ENCODE measurements around the gene CEMIP.

The CEMIP gene

DNA sequence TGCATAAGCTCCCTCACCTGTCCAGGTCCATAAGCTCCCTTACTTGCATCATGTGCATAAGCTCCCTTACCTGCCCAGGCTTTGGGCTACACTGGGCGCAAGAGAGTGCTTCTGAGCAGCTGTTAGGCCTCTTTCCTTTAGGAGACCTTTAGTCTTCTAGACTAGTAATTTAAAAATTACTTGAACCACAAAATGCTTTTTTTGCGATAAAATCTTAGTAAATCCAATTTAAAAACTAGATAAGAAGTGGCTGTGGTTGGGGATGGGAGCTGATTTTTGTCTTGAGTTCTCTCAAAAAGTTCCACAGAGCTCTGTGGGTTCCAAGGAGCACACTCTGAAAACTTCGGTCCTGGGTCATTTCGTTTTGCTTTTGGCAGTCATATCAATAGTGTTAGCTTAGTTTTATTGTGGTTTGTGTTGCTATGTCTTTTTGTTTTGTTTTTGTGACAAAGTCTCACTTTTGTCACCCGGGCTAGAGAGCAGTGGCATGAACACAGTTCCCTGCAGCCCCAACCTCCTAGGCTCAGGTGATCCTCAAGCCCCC is 6.7 kb downstream of the CEMIP start:
- DNase-seq (ENCODE audit: low read depth in 2 of 2, low spot score in 1 of 2) = no peak

DNA sequence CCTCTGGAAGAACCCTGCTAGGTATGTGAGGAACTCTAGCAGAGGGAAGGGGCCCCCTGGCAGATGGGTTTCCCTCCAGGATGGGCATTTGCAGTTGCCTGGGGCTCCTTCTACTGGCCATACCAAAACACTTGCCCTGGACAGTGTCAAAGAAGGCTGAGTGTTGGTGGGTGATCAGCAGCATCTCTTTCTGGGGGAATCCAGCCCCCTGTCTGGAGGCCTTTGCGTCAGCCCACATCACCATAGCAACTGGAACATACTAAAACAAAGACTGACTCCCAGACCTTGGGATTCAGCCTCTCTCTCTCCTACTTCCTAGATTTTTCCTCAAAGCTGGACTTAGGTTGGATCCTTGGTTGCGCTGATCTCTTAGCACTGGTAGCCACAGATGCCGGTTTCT is 8.1 kb downstream of the CEMIP start:
- no peak for DNase-seq (ENCODE audit: low read depth in 2 of 2, low spot score in 1 of 2)

DNA sequence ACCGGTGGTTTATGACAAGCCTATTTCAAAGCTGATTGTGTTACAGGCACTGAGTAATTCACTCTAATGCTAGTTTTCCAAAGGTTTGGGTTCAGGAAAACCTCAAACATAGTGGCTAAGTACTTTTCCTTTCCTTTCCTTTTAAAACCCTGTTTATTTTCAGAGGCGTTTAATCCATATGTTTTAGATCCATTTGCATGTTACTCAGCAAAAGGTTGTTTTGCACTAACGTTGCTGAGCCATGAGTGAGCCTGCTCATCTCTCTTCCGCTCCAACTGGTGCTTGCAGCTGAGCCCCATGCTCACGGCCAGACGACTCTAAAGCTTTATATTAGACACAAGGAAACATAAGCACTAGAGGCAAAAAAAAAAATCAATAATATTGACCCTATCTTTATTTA is 9.4 kb downstream of the CEMIP start:
- no peak for DNase-seq (ENCODE audit: low read depth in 2 of 2, low spot score in 1 of 2)

DNA sequence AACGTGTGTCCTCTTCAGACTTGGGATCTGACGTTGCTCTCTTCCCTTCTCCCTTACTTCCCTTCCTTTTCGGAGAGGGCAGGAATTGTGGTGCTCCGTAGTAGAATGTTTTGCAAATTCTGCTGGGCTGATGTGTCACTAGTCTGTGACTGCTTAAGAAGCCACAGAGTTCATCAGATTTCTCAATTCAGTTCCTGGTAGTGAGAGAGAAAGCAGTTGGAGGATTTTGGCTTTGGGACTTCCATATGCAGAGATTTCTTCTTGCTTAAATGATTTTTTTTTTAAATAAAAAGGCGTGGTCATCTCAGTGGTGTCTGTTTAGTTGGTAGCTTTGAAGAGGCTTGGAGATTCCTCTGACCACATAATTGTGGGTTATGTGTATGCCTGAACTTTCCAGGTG is 10.1 kb downstream of the CEMIP start:
- DNase-seq (ENCODE audit: low read depth in 2 of 2, low spot score in 1 of 2) = no peak

DNA sequence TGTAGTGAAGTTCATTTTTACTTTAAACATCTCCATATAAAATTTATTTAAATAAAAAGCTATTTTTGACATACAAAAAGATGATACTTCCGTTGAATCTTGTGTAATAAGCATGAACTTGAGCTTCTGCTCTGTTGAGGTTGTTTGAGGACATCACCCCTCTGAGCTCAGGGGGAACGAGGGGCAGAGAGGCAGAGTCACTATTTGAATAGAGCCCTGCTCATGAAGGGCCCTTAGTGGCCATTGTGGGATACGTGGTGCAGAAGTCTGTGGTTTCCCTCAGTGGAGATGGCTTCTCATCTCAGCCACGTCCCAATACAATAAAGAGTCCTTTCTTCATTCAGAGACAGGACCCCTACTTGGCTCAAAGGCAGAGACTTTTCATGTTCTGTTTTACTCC is 10.6 kb downstream of the CEMIP start:
- no peak for DNase-seq (ENCODE audit: low read depth in 2 of 2, low spot score in 1 of 2)

DNA sequence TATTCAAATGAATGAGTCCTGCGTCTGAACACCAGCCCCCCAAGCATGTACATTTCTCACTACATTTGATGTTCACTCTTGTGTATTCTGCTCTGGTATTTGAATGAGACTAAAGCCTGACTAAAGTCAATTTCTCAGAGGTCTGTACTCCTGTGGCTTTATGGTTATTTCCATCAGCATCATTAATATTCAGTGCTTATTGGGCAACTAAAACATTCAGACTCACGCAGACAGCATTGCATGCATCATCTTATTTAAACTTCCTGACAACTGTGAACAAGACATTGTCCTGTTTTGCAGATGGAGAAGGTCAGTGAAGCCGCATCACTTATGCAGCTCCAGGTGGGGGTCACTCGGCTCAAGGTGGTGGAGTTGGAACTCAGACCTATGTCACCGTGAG is 11.1 kb downstream of the CEMIP start:
- no peak for DNase-seq (ENCODE audit: low read depth in 2 of 2, low spot score in 1 of 2)

DNA sequence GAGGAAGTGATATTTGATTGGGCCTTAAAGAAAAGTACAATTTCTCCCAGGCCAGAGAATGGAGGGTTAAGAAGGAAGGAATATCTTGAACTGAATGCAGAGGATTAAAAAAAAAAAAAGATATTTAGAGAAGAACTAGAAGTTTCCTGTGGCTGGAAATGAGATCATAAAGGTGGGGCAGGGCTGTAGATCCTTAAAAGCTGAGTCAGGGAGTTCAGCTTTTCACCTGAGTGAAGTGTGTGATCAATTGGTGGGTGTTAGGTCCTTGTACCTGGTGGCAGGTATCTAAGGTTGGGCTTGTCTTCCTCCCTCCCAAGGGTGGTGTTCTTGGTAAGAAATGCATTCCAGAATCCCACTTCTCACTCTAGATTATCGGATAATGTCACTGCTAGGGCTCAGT is 11.8 kb downstream of the CEMIP start:
- DNase-seq (ENCODE audit: low read depth in 2 of 2, low spot score in 1 of 2) = no peak

DNA sequence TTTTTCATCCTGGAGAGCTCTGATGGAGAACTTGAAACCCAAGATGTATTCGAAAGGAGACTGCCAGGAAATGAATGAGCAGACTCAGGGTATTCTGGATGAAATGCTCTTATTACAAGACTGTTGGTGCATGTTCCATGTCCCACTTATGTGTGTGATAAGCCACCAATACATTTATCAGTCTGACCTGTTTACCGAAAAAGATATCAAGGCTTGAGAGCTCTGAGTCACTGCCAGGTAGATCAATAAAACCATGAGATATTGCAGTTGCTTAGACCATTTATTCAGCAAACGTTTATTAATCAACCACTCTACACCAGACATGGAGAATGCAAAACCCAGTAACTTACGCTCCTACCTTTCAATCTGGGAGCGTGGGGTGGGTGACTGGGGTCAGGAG is 17.2 kb downstream of the CEMIP start:
- DNase-seq (ENCODE audit: low read depth in 2 of 2, low spot score in 1 of 2) = no peak

DNA sequence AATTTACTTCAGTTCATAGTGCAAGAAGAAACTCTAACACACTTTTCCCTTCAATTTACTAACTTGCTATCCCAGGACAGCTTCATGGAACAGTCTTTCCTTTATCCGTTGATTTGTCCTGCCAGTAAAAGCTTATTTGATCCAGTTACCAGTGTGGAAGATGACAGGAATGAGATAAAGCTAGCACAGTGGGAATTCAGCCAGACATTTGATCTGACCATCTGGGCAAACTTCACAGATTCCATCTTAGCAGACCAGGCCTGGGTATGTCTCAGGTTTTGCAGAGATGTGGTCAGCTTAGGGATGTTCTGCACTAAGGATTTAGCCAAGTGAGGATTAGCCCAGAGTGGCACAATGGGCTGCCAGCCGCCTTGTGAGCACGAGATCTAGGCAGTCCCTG is 19.7 kb downstream of the CEMIP start:
- DNase-seq (ENCODE audit: low read depth in 2 of 2, low spot score in 1 of 2) = no peak

DNA sequence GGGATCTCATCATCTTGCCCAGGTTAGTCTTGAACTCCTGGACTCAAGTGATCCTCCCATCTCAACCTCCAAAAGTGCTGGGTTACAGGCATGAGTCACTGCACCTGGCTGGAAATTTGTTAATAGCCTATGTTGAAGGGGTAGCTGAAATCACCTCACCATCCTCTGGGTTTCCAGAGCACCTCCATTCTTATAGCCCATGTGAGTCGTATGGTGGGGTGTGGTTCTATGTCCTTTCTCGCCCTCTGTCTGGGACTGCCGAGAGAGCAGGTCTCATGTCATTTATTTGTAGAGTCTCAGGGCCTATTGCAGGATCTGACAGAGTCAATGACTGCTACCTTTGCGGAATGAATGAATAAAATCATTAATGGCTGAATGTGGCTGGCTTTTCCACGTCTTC is 20.9 kb downstream of the CEMIP start:
- no peak for DNase-seq (ENCODE audit: low read depth in 2 of 2, low spot score in 1 of 2)

DNA sequence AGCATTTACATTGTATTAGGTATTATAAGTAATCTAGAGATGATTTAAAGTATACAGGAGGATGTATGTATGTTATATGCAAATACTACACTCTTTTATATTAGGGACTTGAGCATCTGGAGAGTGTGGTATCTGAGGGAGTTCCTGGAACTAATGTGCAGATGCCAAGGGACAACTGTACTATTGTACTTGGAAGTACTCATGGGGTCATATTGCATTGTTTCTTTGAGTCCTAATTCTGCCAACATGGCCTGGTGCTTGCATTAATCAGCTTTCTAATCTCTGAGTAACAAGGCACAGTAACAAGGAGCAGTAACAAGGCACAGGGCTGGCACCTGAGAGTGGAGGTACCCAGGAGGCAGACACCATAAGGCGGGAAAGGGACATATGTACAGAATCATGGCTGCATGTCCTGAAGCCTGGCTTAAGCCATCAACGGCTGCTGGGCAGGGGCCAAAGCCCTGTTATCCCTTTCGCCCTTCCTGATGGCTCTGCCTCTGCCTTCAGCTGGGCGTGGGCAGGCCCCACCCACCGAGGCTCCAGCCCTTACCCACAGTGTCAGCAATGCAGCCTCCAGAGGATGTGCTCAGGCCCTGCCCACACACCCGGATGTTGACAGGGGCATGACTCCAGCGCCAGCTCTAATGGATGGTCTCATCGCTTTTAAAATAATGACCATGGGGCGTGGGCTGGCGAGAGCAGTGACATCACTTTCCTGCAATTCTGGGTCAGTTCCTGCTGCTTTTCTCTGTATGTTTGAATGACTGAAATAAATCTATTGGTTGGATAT is 22.9 kb downstream of the CEMIP start:
- DNase-seq (ENCODE audit: low read depth in 2 of 2, low spot score in 1 of 2) = no peak

DNA sequence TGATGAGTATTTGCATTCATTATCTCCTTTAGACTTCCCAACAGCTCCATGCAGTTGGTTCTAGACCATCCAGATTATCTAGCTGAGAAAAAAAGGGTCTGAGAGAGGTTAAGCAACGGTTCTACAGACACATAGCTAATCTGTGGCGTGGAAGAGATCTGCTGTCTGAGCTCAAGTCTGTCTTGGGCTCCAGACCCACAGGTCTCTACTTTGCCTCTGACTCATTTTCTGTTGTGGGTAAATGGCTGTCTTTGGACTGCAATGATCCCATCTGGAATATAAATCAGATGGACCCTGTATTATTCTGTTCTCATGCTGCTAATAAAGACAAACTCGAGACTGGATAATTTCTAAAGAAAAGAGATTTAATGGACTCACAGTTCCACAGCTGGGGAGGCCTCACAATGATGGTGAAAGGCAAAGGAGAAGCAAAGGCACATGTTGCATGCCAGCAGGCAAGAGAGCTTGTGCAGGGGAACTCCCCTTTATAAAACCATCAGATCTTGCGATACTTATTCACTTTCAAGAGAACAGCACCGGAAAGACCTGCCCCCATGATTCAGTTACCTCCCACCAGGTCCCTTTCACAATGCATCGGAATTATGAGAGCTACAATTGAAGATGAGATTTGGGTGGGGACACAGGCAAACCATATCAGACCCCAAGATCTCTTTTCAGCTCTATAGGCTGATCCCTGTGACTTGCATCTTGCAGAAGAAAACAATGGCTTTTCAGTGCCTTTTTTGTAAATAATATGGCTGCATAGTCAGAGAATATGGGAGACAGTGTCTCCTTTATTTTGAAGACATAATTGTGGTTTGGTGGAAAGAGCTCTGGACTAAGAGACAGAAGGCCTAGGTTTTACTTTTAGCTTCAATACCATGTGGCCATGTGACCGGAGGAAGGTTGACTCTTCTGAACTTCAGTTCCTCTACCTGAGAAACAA is 24.7 kb downstream of the CEMIP start:
- DNase-seq (ENCODE audit: low read depth in 2 of 2, low spot score in 1 of 2) = no peak

DNA sequence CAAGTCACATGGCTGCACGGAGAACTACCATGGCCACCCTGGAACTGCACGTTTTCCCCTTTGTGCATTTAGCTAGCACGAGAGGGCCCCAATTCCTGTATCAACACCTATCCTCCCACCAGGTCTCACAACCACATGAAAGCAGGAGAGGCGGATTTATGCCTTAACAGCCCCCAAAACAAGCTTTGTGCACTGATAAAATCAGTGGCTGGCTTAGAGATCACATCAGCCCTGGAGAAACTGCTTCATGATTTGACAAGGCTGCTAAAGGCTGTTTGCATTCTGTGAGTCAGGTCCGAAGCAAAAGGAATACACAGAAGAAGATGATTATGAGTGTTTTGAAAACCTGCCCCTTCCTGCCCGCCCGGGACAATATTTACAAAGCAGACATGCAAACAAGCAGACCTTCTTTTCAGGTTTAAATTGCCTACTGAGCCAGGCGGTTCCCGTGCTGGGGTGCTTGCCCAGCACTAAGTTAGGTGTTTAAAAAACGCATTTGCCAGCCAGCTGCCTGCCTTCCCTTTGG is 25.9 kb downstream of the CEMIP start:
- no peak for DNase-seq (ENCODE audit: low read depth in 2 of 2, low spot score in 1 of 2)

DNA sequence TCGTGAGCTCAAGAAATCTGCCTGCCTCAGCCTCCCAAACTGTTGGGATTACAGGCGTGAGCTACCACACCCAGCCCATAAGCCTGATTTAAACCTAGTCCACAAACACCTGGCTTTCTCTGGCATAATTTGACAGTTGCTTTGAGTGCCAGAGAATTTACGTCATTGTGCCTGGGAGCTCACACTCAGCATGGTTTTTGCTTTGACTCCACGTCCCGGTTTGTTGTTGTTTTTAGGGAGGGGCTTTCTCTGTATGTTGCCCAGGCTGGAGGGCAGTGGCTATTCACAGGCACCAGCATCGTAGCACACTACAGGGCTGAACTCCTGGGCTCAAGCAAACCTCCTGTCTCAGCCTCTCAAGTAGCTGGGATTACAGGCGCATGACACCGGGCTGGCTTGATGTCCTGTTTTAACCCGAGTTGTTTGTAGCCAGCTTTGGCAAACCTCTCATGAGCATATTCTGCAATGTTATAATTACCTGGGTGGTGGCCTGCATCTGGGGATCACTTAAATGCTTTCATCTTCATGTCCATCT is 32.7 kb downstream of the CEMIP start:
- DNase-seq (ENCODE audit: low read depth in 2 of 2, low spot score in 1 of 2) = no peak

DNA sequence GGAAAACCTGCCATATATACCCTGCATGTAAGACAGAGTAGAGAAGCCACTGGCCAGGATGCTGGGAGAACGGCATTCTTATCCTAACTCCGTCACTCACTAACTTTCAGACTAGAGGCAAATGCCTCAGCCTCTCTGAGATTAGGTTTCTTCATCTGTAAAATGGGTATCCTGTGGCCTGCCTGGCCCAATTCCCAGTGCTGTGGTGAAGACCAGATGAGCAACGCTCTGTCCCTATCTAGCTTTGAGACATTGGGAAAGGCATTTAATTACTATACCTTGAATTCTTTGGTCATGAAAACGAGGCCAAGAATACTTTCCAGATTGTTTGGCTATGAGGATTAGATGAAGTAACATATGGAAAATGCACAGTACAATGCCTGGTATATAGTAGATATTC is 35.9 kb downstream of the CEMIP start:
- no peak for DNase-seq (ENCODE audit: low read depth in 2 of 2, low spot score in 1 of 2)

DNA sequence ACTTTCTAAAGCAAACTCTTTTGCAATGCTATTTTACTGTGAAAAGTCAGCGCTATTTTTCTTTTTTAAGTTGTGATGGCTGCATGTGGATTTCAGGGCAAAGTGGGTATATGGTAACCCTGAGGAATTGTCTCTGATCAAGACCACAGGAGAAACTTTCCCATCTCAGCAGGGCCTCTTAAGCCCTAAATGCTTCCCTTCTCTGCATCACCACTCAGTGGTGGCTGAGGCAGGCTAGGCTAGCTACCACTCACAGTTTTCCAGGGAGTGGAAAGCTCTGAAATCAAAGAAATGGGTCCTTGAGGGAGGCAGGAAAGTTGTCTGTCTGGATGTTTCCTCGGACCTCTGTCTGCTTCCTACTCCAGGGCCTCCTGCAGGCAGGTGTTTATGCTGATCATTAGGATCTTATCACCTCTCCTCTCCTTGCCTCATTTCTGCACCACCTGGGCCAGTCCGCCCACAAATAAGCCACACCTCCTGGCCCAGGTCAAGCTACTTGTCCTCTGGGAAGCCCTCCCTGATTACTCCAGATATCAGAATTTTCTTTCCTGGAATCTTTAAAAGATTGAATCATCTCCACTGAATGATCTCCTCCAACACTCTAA is 37.0 kb downstream of the CEMIP start:
- no peak for DNase-seq (ENCODE audit: low read depth in 2 of 2, low spot score in 1 of 2)

DNA sequence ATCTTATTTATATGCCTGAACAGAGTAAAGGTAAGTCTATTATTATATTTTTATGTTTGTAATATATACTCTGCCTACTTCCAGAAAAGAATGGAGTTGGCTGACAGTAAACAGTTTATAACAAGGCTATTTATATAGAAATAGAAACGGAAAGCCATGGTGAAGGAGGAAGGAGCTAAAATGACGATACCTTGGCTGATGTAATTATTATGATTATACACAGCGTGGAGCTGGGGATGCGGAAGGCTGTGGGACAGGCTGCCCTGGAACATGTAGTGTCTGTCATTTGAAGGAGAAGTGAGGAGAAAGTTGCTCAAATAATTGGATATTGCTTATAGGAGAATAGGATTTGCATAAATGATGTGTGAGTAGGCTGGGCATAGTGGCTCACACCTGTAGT is 37.8 kb downstream of the CEMIP start:
- DNase-seq (ENCODE audit: low read depth in 2 of 2, low spot score in 1 of 2) = no peak

DNA sequence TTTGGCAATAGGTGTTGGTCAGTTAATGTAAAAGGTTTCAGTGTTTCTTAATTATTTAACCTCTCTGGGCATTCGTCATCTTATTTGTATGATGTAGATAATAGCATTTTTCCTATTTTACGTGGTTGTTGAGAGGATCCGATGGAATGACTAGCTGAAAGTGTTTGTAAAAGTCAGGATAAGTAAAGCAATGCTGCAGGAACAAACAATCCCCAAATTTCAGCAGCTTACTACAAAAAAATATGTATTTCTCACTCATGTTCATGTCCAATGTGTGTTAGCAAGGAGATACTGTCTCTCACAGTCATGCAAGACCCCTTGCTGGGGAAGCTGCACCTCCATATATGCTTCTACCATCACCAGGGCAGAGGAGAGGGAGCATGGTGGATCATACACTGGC is 38.7 kb downstream of the CEMIP start:
- DNase-seq (ENCODE audit: low read depth in 2 of 2, low spot score in 1 of 2) = no peak

DNA sequence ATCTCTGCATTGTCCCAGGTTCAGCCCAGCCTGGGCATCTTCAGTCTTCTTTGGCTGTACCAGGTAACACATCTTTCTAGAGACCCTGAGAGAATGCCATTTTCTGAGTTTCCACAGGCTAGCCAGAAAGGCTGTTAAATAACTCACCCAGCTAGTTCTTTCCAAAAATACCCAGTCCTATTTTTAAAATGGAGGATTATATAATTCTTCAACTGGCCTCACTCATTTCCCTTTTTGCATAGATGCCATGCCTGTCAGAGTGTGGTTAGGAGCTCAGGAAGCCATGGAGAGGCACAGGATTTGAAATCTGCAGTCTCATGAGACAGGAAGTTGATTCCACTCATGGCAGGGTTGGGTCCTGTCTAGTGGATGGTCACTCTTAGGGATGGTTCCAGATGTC is 39.8 kb downstream of the CEMIP start:
- DNase-seq (ENCODE audit: low read depth in 2 of 2, low spot score in 1 of 2) = no peak

DNA sequence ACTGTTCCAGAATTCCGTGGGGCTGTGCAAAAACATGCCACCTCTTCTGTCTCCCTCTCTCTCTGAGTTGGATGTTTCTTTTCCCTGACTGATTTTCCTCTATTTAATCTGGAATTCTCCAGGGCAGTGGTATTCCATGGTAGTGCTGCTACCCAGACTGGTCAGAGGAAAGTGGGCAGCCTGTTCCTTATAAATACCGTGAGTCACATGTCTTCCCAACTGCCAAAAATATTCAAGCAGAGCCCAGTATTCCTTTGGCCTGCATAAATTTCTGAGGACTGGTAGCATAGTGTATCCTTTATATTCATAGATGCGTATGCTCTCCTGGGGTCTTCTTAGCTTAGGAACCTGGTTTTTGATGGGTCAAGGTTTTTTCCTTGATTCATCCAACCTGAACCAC is 40.9 kb downstream of the CEMIP start:
- no peak for DNase-seq (ENCODE audit: low read depth in 2 of 2, low spot score in 1 of 2)

DNA sequence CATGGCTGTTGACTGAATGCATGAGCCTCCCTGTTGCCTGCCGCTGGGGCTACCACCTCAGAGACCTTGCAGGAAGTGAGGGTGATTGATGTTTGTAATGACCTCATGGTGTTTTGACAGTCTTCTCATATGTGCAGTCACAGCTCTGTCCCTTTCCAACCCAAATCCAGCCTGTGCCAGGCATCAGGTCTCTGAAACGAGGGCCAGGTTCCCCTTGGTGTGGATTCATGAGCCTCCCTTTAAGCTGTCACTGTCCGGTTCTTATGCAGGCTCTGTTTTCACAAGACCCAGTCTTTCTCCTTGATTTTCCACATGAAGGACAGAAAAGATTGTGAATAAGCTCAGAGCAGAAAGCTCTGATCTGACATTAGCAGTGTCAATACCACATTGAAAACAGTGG is 43.1 kb downstream of the CEMIP start:
- no peak for DNase-seq (ENCODE audit: low read depth in 2 of 2, low spot score in 1 of 2)

All from stimulated activated CD8-positive, alpha-beta memory T cell treated with anti-CD3 and anti-CD28 coated beads, Interleukin-4, amount 100 ng/mL, for 1 hour (primary cell).